Measurements from ENCODE around the gene EGLN1.

DNA sequence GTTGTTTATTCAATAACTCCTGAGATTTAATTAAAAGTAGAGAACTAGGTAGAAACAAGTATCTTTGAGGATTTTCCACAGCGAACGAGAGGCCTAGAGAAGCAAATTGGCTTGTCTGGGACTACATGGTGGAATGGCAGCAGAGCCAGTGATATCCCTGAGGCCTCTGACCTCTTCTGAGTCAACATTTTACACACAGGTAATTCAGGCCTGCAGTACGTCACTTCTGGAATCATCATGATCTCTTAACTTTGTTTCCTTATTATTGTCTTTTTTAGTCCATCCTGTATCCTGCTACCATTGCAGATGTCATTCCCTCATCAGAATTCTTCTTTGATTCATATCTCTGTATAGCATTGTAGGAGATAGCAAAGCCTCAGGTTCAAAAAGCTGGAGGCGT lies 74.1 kb downstream of the EGLN1 start:
- TF ChIP-seq, protein P1, sequence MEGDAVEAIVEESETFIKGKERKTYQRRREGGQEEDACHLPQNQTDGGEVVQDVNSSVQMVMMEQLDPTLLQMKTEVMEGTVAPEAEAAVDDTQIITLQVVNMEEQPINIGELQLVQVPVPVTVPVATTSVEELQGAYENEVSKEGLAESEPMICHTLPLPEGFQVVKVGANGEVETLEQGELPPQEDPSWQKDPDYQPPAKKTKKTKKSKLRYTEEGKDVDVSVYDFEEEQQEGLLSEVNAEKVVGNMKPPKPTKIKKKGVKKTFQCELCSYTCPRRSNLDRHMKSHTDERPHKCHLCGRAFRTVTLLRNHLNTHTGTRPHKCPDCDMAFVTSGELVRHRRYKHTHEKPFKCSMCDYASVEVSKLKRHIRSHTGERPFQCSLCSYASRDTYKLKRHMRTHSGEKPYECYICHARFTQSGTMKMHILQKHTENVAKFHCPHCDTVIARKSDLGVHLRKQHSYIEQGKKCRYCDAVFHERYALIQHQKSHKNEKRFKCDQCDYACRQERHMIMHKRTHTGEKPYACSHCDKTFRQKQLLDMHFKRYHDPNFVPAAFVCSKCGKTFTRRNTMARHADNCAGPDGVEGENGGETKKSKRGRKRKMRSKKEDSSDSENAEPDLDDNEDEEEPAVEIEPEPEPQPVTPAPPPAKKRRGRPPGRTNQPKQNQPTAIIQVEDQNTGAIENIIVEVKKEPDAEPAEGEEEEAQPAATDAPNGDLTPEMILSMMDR (IDR thresholded peaks at IDR 0.05): no peak
- TF ChIP-seq POLR2A (IDR thresholded peaks at IDR 0.05): no peak
